Stimulated activated naive CD8-positive, alpha-beta T cell treated with anti-CD3 and anti-CD28 coated beads, Interleukin-15, Interleukin-2, amounts not matched to agents 100 U/mL and 50 U/mL, for 24 hours (primary cell): ENCODE results near the gene LMNTD2.
A peak's percentile ranks its signal among the peaks of the same experiment; 100 is the strongest.
"Not testable (repeated sequence)": the region's sequence is repeated elsewhere in the genome, so short reads cannot be mapped to it uniquely, and the experiment has no call there.

Experiments
- ATAC-seq: fragments of 150-1000 bp; cut with Tn5 transposase; one replicate; pipeline ENCODE4 v1.10.0; 2021
- DNase-seq: peaks from one replicate; pipeline ENCODE4 v3.0.0; 2021

LMNTD2 gene

GRCh38 chr11:532986-533585 is 27.5 kb downstream of the LMNTD2 start:
- DNase-seq (no peak), ATAC-seq (no peak)

DNA sequence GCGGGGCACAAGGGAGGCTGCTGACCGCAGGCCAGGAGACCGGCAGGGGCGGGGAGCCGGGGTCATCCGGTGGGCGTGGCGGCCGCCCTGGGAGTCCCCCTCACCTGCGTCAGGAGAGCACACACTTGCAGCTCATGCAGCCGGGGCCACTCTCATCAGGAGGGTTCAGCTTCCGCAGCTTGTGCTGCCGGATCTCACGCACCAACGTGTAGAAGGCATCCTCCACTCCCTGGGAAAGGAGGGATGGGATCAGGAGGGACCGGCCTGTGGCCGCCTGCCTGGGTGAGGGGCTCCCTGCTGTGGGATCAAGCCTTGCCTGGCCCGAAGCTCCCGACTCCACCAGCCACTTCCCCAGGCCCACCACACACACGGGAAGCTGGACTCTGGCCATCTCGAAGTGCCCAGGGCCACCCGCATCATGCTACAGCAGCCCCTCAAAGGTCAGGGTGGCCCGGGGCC is 28.0 kb downstream of the LMNTD2 start:
- no peak for DNase-seq
- no peak for ATAC-seq

GRCh38 chr11:531919-532526 is 28.5 kb downstream of the LMNTD2 start:
- no peak for ATAC-seq
- DNase-seq: no peak

- DNase-seq: no peak
- no peak for ATAC-seq
Measured at GRCh38 chr11:530960-531831, 29.3 kb downstream of the LMNTD2 start.

- ATAC-seq (no peak), DNase-seq (no peak)
Measured at GRCh38 chr11:529728-530411, 30.7 kb downstream of the LMNTD2 start.

DNA sequence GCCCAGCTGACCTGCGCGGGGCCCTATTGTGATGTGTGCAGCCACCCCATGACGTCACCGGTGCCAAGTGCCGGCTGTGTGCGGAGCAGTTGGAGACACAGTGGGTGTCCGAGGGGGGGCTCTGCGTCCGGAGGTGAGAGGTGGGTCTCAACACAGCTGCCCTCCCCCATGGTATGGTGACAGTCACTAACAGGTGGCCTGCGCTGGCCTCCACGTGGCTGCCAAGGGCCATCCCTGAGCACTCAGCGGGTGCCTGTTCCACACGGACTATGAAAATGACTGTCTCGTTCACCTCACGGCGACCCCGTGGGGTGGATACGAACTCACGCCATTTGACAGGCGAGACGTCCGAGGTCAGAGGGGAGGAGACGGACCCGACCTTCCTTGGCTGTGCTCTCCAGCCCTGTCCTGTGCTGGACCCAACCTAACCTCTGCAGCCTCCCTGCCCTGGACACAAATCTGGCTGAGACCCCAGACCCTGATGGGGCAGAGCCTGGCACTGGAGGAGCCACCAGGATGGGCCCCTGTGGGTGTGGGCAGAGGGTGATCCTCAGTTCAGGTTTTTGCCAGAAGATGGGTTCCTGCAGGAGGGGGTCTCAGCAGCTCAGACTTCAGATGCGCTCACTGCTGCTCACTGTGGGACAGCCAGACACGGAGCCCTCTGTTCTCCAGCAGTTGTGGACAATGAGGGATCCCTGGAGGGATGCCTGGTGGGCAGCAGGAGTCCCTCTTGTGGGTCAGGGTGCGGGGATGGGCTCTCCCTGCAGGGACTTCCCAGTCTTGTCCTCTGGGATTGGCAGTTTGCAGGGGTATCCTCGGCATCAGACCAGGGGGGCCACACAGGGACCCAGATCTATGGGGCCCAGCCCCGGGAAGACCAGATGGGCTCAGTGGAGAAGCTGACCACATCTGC is 31.5 kb downstream of the LMNTD2 start:
- no peak for ATAC-seq
- DNase-seq: no peak

DNA sequence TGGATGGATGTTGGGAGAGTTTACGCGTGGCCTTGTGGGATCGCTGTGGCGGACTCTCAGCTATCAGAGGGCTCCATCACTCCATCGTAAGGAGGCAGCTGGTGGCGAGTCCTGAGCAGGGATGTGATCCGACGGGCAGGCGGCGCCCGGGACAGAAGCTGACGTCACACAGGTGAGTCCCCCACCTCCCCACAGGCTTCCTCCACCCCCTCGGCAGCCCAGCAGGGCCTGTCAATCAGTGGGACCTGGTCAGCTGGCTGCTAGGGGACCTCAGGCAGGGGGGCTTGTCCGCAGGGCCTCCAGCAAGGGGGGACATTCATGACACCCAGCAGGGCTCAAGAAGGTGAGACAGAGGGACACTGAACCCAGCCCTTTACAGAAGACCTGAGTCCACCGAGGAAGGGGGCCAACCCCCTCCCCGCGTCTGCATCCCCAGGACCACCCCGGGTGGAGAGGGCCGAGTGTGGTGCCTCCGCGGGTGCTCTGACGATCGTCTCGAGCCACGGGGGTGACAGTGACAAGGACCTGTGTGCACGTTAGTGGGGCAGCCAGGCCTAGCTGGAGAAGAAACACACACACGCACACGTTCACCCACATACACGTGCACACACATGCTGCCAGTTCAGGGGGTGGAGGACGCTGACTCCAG is 32.2 kb downstream of the LMNTD2 start:
- ATAC-seq (peak; percentile 2), DNase-seq (no peak)

- DNase-seq (no peak), ATAC-seq (no peak)
Measured at GRCh38 chr11:526192-526591, 34.3 kb downstream of the LMNTD2 start.

DNA sequence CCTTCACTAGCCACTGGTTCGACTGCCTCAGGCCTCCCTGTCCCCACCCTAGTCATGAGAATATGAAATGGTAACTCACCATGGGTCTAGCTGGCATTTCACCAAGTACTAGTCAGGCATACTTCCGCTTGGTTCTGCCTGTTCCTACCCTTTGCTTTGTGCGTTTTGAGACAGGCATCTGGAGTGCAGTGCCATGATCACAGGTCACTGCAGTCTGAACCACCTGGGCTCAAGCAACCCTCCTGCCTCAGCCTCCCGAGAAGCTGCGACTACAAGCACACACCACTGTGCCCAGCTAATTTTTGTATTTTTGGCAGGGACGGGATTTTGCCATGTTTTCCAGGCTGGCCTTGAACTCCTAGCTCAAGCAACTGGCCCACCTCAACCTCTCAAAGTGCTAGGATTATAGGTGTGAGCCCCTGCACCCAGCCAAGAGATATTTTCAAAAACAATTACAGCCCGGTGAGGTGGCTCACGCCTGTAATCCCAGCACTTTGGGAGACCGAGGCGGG is 39.3 kb downstream of the LMNTD2 start:
- ATAC-seq: no peak
- no peak for DNase-seq

- DNase-seq (no peak), ATAC-seq (no peak)
Measured at GRCh38 chr11:520428-521176, 39.9 kb downstream of the LMNTD2 start.

GRCh38 chr11:518463-519202 is 41.9 kb downstream of the LMNTD2 start:
- ATAC-seq (peak; percentile 96), DNase-seq (peak; percentile 91)

- DNase-seq, ATAC-seq: not testable (repeated sequence)
Measured at GRCh38 chr11:516918-517685, 43.4 kb downstream of the LMNTD2 start.

DNA sequence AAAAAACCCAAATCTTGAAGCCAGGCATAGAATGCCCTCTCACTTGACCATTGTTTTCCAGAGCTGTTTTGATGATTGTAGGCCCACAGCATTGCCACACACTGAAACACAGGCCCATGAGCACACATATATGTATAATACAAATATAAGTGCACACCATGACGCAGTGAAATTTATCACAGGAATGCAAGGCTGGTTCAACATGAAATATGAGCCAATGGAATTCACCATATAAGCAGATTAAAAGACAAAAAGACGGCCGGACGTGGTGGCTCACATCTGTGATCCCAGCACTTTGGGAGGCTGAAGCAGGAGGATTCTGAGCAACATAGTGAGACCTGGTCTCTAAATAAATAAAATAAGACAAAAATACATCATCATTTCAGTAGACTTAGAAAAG is 44.1 kb downstream of the LMNTD2 start:
- DNase-seq (no peak), ATAC-seq (no peak)

DNA sequence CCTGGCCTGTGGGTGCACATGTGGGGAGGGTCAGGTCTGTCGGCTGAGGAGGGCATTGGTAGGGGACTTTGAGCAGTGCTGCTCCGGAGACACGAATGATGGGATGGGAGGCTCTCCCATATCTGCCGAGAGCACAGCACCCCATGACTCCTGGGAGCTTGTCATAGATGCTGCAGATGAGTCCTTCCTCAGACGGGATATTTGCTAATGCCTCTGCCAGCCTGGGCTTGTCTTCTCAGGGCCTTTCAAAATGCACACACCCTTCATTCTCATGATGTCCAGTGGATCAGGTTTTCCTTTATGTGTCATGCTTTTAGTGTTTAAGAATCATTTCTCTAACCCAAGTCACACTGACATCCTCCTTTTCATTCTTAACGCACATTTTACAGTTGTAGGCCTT is 45.4 kb downstream of the LMNTD2 start:
- DNase-seq (no peak), ATAC-seq (no peak)

DNA sequence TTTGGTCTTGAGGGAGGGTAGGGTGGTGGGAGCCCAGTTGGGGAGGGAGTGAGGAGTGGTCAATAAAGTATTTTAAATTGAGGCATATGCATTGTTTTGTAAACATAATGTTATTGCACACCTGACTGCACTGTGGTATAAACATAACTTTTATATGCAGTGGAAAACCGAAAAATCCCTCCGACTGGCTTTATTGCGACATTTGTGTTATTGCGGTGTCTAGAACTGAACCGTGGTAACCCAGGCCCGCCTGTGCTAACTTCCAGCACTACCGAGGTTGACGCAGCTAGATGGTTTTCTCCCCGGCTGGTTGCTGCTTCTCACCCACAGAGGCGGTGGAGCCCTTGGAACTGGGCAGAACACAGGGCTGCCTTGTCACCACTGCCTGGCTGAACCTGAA is 45.9 kb downstream of the LMNTD2 start:
- no peak for DNase-seq
- no peak for ATAC-seq

DNA sequence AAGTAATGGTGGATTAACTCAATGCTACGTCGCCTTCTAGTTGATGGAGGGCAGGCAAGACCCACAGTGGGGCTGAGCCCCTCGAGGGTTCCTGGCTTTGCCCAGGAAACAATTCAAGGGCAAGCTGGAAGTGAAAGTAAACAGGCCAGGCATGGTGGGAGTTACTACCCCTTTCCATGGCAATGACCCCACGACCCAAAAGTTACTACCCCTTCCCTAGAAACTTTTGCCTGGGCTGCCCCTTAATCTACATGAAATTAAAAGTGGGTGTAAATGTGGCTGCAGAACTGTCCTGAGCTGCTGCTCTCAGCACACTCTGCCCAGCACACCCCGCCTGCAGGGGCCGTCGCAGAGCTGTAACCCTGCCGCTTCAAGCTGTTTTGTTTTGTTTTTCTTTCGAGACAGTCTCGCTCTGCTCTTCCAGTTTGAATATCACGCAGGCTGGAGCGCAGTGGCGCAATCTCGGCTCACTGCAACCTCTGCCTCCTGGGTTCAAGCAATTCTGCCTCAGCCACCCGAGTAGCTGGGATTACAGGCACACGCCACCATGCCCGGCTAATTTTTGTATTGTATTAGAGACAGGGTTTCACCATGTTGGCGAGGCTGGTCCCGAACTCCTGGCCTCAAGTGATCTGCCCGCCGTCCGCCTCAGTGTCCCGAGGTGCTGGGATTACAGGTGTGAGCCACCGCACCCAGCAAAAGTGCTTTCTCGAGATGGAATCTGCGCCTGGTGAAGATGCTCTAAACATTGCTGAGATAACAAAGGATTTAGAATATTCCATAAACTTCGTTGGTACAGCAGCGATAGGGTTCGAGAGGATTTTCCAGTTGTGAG is 47.6 kb downstream of the LMNTD2 start:
- ATAC-seq (no peak), DNase-seq (no peak)

GRCh38 chr11:508956-509355 is 51.6 kb downstream of the LMNTD2 start:
- DNase-seq: no peak
- ATAC-seq: no peak
